HEK293T (cell line): Measurements from ENCODE around the gene TBC1D22A.

ENCODE experiments used
- ARNT ChIP-seq: fragments of 450-650 bp; IDR thresholded peaks from 2 replicates; pipeline ENCODE4 v1.6.1; 2017; ENCODE audit warnings: mild to moderate bottlenecking
- BHLHE40 ChIP-seq: fragments of 450-650 bp; IDR thresholded peaks from 2 replicates; pipeline ENCODE4 v1.6.1; 2016; ENCODE audit warnings: mild to moderate bottlenecking, moderate library complexity, borderline replicate concordance
- CTBP1 ChIP-seq: fragments of 450-650 bp; IDR thresholded peaks from 2 replicates; pipeline ENCODE4 v1.6.1; 2016; ENCODE audit warnings: borderline replicate concordance
- FOXA1 ChIP-seq: fragments of 450-650 bp; IDR thresholded peaks from 2 replicates; pipeline ENCODE4 v1.6.1; 2016; ENCODE audit warnings: mild to moderate bottlenecking
- FOXM1 ChIP-seq: fragments of 450-650 bp; IDR thresholded peaks from 2 replicates; pipeline ENCODE4 v1.6.1; 2017; ENCODE audit warnings: mild to moderate bottlenecking, borderline replicate concordance
- HDGF ChIP-seq: fragments of 450-650 bp; IDR thresholded peaks from 2 replicates; pipeline ENCODE4 v1.6.1; 2017; ENCODE audit warnings: antibody characterized with exemption, borderline replicate concordance
- NFRKB ChIP-seq: fragments of 450-650 bp; IDR thresholded peaks from 2 replicates; pipeline ENCODE4 v1.6.1; 2016; ENCODE audit warnings: mild to moderate bottlenecking, moderate library complexity
- SP1 ChIP-seq: fragments of 450-650 bp; IDR thresholded peaks from 2 replicates; pipeline ENCODE4 v1.6.1; 2017
- SUZ12 ChIP-seq: fragments of 450-650 bp; IDR thresholded peaks from 2 replicates; pipeline ENCODE4 v1.6.1; 2016; ENCODE audit warnings: mild to moderate bottlenecking

DNA sequence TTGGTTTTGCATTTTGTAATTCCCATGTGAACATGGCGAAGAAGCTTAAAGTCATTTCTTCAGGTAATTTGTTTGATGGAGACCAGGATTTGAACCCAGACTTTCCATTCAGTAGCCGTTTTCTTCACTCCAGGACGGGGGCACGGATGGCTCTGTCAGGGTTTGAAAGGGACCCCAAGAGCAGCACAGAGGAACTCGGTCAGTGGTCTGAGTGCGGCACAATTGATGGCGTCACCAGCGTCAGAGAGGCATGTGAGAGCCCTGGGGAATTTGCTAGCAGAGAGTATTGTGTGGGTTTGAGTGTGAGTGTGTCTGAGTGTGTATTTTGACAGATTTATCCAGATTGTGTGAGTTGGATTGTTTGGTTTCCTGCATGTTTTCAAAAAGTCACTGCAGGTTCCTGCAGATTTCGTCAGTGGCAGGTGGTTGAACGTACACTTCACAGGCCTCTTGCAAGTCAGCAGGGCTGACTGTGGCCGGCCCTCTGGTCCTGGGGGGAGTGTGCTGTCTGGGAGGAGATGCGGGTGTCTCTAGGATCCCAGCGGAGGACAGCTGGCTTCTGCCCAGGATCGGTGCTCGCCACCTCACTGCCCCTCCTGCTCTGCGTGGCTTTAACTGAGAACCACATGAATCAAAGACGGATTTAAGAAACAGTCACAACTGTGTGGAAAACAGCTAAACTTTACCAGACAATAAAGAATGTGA is 199.3 kb downstream of the TBC1D22A start:
- TF ChIP-seq CTBP1 = no peak
- no peak for TF ChIP-seq SP1
- no peak for TF ChIP-seq SUZ12
- no peak for TF ChIP-seq HDGF
- TF ChIP-seq ARNT = no peak
- TF ChIP-seq FOXA1 = no peak
- TF ChIP-seq BHLHE40 = no peak
- no peak for TF ChIP-seq FOXM1
- TF ChIP-seq NFRKB = no peak
